IPS DF 19.7 (cell line): Measurements from ENCODE around the gene CHST7.

Experiments used
- DNase-seq: peaks from one replicate; pipeline ENCODE4 v3.0.0-alpha.2; 2013; ENCODE audit warnings: low read depth, low spot score

Gene CHST7

DNA sequence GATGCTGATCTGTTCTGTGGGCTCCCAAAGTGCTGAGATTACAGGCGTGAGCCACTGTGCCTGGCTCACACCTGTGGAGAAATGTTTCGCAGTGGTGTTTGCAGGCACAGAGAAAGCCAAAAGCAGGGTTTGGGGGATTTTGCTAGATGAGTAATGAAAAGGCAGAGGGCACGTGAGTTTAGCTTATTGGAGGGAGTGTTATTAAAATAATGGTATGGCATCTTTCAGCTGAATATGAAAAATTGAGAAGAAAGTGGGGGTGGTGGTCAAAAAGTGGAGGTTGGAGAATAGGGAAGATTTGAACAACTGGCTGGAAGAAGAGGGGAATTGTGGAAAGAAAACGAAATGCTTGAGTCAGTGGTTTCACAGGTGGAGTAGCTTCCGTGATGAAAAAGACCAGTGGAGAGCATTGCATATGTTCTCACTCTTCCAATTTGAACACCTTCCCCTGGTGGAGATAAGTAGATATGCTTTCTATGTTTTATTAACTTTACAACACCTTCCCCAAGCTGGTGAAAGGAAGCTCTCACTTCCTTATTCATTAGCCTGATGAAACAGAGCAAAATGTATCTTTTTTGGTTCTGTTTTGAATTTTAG is 1.1 kb upstream of the CHST7 start:
- DNase-seq, result no peak

DNA sequence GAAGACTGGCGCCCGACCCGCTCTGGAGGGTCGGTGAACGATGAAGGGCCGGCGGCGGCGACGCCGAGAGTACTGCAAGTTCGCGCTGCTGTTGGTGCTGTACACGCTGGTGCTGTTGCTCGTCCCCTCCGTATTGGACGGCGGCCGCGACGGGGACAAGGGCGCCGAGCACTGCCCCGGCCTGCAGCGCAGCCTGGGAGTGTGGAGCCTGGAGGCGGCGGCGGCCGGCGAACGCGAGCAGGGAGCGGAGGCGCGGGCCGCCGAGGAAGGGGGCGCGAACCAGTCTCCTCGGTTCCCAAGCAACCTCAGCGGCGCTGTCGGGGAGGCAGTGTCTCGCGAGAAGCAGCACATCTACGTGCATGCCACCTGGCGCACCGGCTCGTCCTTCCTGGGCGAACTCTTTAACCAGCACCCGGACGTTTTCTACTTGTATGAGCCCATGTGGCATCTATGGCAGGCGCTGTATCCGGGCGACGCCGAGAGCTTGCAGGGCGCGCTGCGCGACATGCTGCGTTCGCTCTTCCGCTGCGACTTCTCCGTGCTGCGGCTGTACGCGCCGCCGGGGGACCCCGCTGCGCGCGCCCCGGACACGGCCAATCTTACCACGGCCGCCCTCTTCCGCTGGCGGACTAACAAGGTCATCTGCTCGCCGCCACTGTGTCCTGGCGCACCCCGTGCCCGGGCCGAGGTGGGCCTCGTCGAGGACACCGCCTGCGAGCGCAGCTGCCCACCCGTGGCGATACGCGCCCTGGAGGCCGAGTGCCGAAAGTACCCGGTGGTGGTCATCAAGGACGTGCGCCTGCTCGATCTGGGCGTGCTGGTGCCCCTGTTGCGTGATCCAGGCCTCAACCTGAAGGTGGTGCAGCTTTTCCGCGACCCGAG is 568 bp downstream of the CHST7 start:
- no peak for DNase-seq

DNA sequence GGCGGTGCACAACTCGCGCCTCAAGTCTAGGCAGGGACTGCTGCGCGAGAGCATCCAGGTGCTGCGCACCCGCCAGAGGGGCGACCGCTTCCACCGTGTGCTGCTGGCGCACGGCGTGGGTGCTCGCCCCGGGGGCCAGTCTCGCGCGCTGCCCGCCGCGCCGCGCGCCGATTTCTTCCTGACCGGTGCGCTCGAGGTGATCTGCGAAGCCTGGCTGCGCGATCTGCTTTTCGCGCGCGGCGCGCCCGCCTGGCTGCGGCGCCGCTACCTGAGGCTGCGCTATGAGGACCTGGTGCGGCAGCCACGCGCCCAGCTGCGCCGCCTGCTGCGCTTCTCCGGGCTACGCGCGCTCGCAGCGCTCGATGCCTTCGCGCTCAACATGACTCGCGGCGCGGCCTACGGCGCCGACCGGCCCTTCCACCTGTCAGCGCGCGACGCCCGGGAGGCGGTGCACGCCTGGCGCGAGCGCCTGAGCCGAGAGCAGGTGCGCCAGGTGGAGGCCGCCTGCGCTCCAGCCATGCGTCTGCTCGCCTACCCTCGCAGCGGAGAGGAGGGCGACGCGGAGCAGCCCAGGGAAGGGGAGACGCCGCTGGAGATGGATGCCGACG is 1.3 kb downstream of the CHST7 start:
- no peak for DNase-seq

DNA sequence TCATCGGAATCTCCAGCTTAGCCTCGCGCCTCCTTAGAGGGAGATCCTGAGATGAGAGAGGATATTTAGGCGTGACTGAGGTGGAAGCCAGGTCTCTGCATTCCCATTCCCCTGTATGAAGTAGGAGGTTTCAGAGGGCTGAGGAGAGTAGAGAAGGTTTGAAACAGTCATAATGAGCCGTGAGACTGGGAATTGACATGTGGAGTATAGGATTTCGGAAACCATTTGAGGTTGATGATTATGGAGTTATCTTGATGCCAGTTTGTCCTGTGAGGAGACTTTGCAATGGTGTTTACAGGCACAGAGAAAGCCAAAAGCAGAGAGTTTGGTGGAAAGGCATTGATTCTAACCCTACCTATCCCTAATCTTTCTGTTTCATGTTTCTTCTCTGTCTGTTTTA is 2.0 kb downstream of the CHST7 start:
- no peak for DNase-seq

DNA sequence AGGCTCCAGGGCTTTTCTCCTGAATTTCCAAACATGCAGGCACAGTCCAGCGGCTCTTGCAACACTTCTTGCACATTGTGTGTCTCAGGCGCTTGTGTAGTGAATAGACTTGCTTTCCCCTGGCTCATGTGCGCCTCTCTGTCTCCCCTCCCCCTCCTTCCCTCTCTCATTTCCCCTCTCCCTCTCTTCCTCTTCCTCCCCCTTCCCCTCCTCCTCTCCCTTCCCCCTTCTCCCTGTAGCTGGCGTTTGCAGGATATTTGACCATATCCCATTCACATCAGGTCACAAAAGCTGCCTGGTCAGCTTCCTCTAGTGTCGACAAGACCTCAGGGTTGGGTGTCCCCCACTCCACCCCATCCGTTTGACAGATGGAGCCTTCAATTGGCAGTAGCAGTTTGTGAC is 2.4 kb downstream of the CHST7 start:
- no peak for DNase-seq

DNA sequence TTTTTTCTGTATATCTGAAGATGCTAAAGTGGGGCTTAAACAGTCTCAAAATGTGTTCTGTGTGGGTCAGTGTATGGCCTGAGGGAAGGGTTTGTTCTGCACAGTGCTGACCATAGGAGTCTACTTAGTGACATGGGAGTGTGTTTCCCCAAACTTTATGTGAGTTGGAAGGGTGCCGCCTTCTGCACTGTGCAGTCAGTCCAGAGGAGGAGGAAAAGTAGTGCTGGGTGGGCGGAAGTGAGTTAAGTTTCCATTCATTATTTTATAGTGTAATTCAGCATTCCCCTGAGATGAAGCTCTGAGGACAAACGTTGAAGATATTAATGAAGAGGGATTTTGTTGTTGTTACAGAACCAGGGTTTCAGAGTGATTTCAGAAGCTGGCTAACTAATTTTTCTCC is 2.9 kb downstream of the CHST7 start:
- DNase-seq, result no peak

DNA sequence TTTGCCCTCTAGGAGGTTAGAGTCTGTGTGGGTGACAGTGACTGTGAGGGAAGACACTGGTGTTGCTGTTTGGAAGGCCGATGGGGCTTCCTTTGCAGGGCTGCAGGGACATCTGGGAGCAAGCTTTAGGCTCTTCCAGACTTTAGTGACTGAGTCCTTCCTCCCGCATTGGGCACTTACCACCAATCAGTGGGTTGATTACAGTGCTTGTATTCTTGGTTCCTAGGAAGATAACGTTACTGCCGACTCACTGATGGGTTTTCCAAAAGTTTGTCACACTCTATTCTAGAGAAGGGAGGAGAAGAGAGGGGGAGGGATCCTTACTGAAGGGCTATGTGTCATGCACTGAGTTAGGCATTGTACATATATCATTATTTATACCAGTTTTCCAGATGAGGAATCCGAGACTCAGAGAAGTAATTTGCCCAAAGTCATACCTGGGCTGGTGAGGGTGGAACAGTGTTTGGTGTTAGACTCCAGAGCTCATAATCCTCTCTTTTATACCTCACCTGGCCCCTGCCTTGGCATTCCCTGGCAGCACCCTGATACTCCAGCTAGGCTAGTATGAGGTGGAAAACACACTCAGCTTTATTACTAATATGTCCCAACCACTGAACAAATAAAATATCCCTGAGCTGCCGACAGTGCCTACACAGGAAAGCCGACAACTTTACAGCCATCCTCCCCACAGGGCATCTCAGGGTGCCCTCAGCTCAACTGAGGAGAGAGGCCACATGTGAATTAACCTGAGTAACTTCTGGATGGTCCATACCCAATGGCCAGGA is 3.8 kb downstream of the CHST7 start:
- DNase-seq, result no peak

DNA sequence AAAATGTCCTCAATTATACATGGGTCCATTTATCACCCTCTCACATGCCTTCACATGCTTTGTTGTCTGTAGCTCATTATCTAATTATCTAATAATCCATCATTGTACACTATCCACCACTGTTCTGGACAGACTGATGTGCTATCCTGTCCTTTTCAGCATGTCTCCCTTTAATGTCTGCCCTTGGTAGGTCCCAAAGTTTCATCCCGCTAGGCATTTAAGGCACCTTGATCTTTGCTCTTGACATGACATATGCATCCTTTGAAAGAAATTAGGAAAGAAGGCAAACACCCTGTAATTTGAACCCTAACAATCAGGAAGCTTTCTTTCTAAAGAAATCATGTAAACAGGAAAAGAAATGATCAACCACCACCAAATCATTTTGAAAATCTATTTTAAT is 5.7 kb downstream of the CHST7 start:
- no peak for DNase-seq

DNA sequence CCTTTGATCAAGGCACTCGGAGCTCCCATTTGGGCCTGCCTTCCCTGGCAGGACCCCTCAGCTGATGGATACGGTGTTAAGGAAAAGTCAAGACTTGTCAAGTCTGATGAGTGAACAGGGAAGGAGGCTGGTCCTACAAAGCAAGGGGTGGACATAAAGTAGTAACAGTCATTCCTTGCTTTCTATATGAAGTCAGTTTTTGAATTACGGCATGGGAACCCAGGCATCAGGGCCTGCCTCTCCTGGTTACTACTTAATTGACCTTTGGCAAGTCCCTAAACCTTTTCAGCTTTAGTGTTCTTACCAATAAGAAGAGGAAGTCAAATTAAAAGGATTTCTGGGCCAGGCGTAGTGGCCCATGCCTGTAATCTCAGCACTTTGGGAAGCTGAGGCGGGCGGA is 7.0 kb downstream of the CHST7 start:
- no peak for DNase-seq

DNA sequence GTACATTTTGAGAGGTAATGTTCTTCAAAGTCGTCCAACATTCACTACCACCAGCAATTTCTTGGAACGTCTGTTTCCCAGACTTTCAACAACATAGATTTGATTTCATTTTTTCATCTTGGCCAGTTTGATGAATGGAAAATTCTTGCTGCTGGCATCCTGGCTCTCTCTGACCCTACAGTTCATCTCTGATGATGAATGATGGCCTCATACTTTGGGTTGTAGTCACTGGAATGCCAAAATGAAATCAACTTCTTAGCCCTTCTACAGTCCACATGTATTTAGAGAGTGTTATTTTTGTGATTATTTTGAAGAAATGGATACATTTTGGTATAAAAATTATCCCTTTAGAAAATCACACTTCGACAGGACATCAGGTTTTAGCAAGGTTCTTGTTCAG is 8.8 kb downstream of the CHST7 start:
- no peak for DNase-seq

DNA sequence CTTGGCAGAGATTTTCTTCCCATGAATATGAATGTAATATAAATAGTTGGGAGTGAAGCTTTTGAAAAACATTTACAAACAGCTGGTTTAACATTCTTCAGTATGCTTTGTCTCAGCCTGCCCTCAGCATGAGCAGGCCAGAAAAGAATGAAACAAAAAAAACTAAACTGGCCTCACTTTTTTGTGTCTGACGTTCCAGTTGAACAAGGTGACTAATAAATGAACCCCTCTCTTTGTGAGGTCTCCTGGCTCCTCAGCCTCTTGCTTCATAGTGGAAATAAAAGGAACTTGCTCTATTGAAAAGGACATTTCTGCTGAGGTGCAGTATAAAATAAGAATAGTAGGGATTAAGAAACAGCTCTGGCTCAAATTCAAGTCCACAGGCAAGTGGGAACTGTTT is 9.4 kb downstream of the CHST7 start:
- DNase-seq, result no peak

DNA sequence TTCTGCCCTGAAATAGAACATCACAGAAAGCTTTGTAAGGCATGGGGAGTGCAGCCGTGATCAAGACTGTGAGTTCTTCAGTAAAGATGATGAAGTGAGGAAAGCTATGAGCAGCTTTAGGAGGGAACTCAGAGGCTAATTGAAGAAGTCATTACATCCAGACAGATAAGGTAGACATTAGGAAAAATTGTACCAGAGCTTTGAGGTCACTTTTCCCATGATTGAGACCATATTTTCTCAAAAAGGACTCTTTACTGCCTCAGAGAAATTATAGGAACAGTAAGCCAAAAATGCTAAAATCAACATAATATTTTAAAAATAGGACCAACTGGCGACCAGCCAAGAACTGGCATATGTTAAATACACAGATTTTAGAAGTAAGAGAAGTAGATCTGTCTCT is 11.2 kb downstream of the CHST7 start:
- DNase-seq, result no peak

DNA sequence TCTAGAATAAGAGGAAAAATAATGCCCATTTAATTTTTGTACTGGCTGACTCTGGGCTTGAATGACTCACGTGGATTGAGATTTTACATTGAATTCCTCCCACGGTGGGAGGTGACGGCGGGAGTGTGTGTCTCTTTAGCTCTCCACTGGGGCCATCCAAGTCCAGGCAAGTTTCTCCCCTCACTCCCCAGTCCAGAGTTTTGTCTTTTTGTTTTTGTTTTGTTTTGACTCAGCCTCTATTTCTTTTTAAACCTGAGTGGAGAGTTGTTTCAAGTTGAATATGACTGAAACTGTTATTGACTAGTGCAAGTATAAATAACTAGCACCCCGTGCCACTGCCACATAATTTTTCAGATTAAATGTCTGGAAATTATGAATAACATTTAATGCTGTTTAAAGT is 13.6 kb downstream of the CHST7 start:
- DNase-seq, result no peak

DNA sequence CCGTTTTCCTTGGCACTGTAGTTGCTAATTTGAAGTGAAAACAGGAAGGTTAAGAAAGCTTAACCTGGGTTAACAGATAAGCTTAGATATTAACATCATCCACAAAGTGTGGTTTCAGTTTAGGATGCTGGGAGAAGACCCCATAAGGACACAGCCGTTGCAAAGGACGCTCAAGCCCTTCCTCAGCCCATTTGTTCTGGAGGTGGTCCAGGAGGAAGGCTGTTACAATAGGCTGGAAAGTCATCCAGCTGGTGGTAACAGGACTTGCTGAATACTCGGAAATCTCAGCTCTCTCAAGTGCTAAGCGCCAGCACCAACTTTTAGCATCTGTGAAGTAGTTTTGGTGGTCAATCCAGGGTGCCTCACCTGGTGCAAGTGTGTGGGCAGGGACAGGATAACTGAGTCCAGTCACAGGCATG is 14.2 kb downstream of the CHST7 start:
- DNase-seq, result no peak

DNA sequence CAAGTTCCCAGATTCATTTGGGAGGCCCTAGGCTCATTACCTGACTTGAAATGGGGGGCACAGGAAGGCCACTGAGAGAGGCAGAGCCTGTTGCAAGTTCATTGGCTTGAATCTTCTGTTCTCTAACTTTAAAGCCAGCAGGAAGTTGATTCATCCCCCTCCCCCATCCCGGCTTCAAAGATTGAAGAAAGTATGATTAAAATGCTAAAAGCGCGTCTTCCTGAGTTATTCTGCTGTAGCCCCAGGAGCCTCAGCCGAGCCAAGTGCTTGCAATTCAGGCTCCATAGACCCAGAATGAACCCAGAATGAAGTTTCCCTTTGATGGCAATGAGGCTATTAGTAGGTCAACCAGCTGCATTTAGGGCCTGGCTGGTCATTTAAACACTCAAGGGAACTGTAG is 14.7 kb downstream of the CHST7 start:
- DNase-seq, result peak; percentile 52

DNA sequence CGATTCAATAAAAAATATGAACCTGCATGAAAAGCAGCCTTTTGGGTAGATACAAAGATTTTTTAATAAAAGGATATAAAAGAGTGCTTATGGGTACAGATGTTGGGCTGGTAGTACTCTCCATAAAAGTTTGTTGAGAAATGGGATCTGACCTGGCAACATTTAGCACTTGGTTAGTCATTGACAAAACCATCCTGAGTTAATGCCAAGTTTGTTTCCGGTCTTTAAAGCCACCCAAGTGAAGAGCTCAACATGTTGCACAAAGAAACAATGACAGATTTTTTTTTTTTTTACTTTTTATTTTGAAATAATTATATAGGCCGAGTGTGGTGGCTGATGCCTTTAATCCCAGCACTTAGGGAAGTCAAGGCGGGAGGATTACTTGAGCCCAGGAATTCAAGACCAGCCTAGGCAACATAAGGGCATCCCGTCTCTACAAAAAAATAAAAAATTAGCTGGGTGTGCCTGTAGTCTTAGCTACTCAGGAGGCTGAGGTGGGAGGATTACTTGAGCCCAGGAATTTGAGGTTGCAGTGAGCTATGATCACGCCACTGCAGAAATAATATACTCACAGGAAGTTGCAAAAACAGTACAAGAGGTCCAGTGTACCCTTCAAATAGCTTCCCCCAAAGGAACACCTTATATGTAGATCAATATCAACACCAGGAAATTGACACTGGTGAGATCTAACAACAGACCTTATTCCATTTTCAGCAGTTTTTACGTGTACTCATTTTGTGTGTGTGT is 16.6 kb downstream of the CHST7 start:
- no peak for DNase-seq

DNA sequence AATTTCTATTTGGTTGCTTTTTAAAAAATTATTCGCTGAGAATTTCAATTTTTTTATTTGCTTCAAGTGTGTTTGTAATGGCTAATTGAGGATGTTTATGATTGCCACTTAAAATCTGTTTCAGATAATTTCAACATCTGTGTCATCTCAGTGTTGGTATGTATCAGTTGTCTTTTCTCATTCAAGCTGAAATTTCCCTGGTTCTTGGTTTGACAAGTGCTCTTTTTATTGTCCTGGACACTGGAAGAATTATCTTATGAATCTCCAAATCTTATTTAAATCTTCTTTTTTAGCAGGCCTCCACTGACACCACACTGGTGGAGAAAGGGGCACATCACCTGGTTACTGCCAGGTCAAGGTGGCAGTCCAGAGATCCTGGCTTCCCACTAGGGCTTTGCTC is 21.5 kb downstream of the CHST7 start:
- DNase-seq, result no peak

DNA sequence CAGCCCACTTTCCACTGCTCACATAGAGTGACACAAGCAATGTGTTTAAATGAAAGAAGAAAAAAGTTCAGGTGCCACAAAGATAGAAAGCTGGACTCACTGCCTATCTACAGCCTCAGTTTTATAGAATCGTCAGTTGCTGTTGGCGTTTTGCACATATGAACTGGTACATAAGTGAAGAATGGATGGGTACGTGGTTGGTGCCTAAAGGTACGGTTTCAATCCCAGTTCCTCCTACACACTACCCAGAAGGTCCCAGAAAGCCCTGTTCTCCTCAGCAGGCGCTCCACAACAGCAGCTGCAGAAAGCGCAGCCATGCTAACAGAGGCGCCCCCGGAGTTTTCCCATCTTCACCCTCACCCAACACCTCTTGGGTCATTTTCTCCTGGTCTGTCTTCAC is 23.6 kb downstream of the CHST7 start:
- DNase-seq, result no peak

DNA sequence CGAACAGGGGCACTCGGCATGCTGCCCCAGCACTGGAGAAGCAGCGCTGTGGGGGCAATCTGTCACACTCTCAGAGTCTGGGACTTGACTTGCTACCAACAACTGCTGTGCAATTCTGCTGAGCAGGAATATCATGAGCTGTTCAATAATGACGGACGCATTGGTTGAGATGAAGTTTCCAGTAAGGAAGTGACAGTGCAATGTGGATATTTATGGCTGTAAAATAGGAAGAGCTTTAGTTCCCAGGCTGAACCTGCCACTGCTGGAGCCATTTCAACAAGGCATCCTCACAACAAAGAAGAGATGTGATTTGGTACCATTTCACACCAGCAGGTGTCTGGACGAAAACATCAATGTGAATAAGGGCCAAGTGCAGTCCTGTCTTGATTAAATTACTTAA is 24.2 kb downstream of the CHST7 start:
- no peak for DNase-seq

DNA sequence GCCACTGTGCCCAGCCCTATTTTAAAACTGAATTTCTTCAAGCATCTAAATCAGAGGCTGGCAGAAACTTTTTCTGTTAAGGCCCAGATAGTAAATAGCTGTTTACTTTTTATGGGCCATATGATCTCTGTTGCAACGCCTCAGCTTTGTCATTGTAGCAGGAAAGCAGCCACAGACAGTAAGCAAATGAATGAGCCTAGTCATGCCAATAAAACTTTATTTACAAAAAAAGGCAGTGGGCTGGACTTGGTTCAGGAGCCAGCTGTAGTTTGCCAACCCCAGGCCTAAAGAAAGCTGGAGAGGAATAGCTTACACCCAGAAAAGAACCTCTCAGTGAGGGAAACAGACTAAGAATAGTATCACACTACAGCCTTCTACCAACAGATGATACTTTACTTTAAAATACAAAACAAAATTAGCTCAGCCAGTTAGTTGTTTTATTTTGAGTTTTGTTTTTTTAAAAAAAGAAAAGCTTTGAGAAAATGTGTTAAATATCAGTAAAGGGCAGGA is 25.5 kb downstream of the CHST7 start:
- no peak for DNase-seq

DNA sequence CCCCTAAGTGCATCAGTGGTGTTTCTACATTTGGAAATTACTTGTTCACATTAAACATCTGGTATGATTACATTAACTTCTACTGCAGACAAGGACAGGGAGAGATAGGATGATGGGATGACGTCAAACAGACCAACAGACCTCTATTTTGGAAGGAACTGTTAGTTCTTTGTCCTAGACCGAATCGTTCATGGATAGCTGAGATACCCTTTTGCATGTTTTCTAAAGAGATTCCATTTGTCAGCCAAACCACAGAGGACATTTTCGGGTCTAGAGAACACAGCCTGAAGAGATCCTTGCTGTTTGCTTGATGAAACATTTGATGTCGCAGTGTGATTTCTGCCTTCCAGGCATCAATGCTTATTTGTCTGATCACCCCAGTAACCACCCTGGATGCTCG is 27.7 kb downstream of the CHST7 start:
- DNase-seq, result no peak
